ENCODE results near the gene CATSPERZ.

CATSPERZ gene, protein sequence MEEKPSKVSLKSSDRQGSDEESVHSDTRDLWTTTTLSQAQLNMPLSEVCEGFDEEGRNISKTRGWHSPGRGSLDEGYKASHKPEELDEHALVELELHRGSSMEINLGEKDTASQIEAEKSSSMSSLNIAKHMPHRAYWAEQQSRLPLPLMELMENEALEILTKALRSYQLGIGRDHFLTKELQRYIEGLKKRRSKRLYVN

DNA sequence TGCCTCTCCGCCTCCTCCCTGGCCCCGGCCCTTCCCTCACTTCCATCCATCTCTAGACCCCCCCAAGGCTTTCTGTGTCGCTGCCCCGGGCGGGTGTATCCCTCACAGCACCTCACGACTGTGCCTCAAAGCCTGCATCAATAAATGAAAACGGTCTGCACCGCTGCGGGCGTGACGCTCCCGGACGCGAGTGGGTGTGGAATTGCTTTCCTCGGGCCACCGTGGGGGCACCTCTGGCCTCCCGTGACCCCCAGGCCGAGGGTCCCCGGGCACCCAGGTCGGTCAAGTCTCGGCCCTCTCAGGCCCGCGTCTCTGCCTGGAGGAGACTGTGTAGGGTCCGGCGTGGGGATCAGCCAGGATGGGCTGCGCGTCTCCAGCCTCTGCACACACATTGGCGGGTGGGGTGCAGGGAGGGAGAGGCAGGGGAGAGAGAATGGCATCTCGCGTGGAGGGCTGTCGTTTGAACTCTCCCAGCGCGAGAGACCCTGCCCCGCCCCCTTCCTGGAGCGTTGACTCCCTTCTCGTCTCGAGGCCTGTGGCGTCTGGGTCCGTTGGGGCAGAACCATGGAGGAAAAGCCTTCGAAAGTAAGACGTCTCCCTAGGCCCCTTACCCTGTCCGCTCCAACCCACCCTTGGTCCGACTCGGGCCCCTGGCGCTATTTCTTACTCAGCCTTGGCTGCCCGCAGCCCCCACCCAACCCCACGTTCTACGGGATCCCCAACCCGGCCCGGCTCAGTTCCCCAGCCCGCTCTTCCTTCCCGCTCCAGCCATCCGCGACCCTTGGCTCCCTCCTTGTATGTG lies at the start of gene CATSPERZ:
CATSPERZ (plus strand) TSS at position 512 of the 802 bp plus-strand sequence; CDS start at position 565, 53 bp downstream.
- no peak for DNase-seq (ENCODE audit: low read depth in 2 of 2)

DNA sequence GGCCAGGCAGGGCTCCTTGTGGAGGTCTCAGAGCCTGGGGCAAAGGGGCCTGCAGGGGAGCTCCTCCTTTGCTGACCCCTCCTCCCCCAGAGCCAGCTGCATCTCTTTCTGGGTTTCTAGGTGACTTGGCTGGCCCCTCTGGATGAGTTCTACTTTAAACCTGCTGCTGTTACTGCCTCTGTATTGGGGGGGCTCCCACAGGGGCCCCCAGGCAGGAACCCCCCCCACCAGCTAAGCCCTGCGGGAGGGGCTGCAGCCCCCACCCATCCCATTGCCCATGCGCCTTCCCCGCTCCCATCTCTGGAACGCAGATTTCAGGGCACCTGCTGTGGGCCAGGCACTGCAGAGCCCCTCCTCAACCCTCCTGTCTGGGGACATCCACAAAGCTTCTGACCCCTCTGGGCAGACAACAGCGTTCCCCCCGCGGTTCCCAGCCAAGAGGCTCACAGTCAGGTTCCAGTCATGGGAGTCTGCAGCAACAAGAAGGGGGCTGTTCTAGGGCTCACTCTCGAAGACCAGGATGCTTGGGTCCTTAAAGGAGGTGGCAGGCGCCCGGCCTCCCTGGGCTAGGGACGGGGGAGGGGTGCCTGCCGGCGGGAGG lies 49.6 kb upstream of the CATSPERZ start:
- no peak for DNase-seq (ENCODE audit: low read depth in 2 of 2)

DNA sequence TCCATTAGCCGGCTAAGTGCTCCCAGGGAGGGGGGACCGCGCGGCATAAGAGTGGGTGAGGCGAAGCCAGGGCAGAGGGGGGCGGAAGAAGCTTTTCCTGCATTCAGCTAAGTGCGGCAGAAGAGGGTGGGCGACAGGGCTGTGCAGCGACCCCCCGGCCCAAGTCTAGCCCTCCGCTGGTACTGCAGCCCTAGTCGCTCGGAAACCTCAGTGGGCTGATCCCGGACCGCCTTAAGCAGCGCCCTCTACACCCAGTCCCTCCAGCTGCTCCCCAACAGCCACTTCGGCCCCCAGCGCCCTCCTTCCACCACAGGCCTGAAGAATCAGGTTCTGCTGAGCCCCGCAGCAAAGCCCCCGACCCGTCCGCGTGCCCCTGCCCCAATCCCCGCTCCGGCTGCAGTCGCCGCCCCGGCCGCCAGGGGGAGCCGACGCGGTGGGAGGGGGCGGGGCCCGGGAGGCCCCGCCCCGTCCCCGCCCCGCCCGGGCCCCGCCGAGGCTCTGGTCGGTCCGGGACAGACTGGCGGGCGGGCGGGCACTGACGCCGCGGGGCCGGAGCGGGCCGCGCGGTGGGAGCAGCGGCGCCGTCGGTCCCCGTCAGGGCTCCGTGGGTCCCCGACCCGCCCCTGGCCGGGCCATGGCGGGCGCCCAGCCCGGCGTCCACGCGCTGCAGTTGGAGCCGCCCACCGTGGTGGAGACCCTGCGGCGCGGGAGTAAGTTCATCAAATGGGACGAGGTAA lies 49.0 kb upstream of the CATSPERZ start, which contains the start of gene PLCB3:
PLCB3 (plus strand) TSS at position 515 of the 737 bp plus-strand sequence; CDS start at position 635, 120 bp downstream.
- peak in 1 of 2 donors; percentile 44 for DNase-seq (ENCODE audit: low read depth in 2 of 2)

DNA sequence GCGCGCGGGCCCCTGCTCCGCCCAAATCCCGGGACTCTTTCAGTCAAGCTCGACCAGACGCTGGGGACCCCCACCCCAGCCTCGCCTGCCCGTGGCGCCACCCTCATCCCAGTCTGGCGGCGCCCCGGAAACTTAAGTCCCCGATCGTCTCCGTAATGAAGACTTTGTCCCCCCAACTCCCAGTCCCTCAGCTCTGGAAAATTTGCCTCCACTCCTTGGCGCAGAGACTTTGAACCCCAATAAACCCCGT lies 48.5 kb upstream of the CATSPERZ start:
- no peak for DNase-seq (ENCODE audit: low read depth in 2 of 2)

DNA sequence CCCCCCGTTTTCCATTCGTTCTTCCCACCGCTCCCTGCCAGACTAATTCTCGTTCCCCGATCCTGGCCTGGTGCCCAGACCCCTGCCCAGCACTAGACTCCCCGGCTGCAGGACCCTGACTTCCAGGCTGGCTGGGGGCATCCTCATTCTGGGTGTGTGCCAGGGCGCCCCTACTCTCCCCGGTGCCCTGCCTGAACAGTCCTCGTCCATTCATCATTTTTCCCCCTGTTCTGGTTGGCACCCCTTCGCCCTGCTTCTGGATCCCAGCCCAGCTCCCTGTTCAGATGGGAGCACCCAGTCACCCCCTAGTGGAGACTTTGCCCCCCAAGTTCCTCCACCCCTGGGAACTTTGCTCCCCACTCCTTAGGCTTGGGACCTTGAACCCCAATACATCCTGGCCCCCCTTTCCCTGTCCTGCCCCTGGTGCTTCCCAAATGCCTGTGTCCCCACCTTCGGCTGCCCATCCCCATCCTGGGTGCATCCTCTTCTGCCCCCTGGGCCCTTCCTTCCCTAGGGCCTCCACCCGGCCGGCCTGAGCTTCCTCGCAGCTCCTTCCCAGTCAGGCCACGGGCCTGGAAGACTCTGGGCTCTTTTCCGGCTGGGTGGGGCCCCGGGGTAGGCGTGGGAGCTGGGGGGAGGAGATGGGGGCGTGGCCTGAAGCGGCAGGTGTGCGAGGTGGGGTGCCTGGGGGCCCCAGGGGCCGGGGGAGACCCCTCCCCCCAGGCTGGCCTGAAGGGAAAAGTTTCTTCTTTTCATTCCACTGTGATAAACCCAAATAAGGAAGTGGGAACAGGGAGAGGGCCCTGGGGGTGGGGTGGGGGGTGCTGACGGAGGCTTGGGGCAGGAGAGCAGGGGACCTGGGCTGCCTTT lies 47.9 kb upstream of the CATSPERZ start:
- no peak for DNase-seq (ENCODE audit: low read depth in 2 of 2)

DNA sequence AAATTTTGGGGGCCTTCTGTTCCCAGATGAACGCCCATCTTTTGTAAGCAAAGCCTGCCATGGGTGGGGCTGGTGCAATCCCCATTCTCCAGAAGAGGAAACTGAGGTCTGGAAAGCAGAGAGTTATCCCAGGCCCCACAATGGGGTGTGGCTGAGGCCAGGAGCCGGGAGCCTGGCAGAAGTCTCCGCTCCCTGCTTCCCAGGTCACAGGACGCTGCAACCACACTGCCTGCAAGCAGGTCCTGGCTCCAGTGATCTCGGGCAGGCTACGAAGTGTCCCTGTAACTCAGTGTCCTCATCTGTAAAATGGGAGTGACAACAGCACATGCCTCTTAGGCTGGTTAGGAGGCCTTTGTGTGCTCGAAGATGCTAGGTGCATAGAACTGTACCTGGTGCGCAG lies 47.1 kb upstream of the CATSPERZ start:
- no peak for DNase-seq (ENCODE audit: low read depth in 2 of 2)

DNA sequence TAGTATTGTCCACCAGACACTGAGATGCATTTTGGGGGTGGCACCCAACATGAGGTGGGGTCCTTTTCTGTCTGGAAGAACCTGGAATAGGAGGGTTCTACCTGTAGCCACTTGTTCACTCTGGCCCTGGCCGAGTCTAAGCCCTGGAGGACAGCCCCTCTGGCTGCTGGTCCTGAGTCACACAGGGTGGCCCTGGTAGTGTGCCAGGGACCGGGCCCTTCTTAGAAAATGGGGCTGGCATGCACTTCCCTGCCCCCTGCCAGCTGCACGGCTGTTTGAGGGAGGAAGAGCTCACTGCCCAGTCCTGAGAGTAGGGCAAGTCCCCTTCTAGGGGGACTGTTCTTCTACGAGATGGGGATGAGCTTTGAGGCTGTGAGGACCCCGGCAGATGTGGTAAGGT lies 46.7 kb upstream of the CATSPERZ start:
- DNase-seq (ENCODE audit: low read depth in 2 of 2) = no peak

DNA sequence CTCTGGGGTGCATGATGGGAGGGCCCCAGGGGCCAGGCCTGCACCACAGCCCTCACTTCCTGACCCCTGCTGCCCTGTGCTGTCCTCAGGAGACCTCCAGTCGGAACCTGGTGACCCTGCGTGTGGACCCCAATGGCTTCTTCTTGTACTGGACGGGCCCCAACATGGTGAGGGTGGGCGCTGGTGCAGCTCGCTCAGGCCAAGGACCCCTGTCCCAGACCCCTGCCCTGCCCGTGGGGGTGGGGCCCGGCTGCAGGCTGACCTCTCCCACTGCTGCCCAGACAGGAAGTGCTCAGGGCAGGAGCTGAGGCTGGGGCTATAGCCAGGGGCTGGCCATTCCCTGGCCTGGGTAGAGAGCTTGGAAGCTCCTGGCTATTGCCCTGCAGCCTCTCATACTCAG lies 45.8 kb upstream of the CATSPERZ start:
- DNase-seq (ENCODE audit: low read depth in 2 of 2) = no peak

DNA sequence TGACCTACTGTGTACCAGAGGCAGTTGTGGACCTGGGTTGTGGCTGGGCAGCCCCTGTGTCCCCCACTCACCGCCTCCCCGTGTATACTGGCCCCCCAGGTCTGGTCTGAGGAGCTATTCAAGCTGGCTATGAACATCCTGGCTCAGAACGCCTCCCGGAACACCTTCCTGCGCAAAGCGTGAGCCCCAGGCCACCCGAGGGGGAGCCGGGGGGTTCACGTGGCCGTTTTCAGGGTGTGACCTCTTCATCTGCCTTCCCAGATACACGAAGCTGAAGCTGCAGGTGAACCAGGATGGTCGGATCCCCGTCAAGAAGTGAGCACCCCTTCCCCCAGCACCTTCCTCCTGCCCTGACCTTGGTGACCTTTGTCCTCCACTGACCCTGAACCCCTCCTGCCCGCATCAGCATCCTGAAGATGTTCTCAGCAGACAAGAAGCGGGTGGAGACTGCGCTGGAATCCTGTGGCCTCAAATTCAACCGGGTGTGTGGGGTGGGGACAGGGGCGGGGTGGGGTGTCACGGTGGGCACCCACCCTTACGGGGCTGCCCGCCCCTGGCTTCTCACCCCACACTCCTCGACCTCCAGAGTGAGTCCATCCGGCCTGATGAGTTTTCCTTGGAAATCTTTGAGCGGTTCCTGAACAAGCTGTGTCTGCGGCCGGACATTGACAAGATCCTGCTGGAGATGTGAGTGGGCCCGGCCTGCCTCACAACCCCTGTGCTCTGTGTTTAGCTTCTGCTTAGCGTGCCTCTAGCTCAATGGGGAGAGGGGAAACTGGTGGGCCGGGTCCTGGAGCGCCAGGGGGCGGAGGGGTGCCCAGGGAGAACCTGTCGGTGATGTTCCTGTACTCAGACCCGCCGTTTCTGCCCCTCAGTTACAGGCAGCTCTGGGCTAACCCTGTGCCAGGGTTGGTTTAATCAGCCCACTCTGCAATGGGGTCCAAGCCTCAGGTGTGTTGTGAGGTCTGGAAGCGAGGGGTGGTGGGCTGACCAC lies 44.7 kb upstream of the CATSPERZ start:
- no peak for DNase-seq (ENCODE audit: low read depth in 2 of 2)

DNA sequence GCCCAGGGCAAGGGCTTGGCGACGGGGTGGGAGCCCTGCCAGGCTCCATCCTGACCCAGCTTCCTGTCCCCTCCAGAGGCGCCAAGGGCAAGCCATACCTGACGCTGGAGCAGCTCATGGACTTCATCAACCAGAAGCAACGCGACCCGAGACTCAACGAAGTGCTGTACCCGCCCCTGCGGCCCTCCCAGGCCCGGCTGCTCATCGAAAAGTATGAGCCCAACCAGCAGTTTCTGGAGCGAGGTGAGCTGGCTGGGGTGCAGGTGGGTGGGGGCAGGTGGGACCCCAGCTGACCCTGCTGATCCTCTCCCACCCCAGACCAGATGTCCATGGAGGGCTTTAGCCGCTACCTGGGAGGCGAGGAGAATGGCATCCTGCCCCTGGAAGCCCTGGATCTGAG lies 43.9 kb upstream of the CATSPERZ start:
- DNase-seq (ENCODE audit: low read depth in 2 of 2) = no peak

DNA sequence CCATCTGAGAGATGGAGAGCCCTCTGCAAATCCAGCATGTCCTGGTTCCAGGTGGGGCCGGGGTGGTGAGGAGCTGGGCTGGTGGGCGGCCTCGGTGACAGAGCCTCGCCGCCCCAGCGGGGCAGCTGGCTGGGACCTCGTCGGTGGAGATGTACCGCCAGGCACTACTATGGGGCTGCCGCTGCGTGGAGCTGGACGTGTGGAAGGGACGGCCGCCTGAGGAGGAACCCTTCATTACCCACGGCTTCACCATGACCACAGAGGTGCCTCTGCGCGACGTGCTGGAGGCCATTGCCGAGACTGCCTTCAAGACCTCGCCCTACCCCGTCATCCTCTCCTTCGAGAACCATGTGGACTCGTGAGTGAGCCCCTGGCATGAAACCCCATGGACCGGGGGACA lies 41.8 kb upstream of the CATSPERZ start:
- DNase-seq (ENCODE audit: low read depth in 2 of 2) = no peak

DNA sequence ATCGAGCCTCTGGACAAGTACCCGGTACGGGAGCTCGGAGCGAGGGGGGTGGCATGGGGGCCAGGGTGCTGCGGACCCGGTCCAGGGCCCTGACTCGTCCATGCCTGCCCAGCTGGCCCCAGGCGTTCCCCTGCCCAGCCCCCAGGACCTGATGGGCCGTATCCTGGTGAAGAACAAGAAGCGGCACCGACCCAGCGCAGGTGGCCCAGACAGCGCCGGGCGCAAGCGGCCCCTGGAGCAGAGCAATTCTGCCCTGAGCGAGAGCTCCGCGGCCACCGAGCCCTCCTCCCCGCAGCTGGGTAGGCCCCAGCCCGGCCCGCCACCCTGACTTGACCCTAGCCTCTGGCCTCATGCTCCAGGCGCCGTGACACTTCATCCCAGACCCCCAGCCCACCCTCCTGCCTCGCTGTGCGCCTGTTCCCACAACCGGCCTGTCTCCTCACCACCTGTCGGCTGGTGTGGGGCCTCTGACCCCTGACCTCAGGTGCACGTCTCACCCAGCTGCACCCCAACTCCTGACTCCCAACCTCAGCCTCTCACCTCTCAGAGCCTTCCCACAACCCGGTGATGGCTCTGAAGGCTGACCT lies 41.1 kb upstream of the CATSPERZ start:
- no peak for DNase-seq (ENCODE audit: low read depth in 2 of 2)

DNA sequence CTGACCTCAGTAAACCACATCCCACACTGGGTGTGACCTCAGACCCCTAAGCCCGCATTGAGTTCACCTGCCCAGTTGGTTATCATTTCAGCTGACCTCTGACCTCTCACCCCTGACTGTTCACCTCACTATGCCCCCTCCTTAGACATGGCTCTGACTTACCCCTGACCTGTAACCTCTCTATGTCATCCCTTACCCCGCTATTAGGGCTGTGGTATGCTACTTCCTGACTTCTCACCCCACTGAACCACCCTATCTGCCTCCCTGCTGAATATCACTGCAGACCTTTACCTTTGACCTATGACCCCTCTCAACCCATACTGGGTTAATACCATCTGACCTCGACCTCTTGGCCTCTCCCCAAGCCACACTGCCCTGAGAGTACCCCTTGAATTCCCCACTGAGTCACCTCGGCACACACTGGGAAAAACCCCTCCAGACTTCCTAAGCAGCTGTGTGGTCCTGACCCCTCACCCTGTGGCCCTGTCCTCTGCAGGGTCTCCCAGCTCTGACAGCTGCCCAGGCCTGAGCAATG lies 40.6 kb upstream of the CATSPERZ start:
- no peak for DNase-seq (ENCODE audit: low read depth in 2 of 2)

DNA sequence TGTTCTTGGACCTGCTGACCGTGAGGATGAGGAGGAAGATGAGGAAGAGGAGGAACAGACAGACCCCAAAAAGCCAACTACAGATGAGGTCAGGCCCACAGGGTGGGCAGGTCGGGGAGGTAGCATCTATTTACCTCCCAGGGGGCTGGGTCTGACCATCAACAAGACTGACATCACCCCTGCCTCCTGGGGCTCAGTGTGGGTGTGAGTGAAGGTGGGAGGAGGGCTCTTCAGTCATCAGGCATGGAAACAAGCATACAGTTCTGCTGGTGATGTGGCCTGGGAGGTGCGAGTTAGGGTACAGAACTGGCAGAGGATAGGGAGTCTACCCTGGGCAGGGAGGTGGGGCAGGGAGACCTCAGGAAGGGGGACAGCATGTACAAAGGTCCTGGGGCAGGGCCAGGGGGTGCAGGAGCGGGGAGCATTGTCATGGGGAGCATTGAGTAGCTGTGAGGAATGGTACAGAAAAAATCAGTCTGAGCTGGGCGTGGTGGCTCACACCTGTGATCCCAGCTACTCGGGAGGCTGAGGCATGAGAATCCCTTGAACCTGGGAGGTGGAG lies 39.9 kb upstream of the CATSPERZ start:
- DNase-seq (ENCODE audit: low read depth in 2 of 2) = no peak

DNA sequence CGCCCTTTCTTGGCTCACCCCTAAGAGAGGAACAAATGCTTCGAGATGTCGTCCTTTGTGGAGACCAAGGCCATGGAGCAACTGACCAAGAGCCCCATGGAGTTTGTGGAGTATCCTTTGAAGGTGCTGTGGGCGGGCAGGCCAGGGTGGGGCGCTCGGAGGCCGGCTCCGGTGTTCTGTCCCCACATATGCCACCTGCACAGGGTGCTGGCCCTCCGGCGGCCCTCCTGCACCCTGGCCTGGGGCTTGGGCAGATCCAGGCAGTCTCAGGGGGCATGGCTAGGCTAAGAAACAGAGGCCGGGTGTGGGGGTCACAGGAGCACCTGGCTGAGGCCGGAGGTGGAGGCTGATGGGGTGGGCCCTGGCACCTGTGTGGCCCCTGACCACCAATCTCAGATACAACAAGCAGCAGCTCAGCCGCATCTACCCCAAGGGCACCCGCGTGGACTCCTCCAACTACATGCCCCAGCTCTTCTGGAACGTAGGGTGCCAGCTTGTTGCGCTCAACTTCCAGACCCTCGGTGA lies 38.5 kb upstream of the CATSPERZ start:
- DNase-seq (ENCODE audit: low read depth in 2 of 2) = no peak

DNA sequence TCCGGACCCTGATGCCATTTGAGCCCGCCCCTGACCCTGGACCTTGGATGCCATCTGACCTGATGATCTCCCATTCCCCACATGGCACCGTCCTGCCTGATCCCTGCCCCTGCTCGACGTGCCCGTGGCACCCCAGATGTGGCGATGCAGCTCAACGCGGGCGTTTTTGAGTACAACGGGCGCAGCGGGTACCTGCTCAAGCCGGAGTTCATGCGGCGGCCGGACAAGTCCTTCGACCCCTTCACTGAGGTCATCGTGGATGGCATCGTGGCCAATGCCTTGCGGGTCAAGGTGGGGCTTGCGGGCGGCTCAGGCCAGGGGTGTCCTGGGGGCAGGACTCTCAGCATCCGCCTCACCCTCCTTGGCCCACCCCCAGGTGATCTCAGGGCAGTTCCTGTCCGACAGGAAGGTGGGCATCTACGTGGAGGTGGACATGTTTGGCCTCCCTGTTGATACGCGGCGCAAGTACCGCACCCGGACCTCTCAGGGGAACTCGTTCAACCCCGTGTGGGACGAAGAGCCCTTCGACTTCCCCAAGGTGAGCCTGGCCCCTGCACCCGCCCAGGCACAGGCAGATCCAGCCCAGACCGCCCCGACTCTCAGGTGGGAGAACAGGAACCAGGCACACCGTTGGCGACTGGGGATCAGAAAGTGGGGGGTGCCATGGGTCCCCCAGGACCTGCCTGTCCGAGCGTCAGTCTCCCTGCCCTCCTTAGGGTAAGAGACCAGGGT lies 37.7 kb upstream of the CATSPERZ start:
- no peak for DNase-seq (ENCODE audit: low read depth in 2 of 2)

DNA sequence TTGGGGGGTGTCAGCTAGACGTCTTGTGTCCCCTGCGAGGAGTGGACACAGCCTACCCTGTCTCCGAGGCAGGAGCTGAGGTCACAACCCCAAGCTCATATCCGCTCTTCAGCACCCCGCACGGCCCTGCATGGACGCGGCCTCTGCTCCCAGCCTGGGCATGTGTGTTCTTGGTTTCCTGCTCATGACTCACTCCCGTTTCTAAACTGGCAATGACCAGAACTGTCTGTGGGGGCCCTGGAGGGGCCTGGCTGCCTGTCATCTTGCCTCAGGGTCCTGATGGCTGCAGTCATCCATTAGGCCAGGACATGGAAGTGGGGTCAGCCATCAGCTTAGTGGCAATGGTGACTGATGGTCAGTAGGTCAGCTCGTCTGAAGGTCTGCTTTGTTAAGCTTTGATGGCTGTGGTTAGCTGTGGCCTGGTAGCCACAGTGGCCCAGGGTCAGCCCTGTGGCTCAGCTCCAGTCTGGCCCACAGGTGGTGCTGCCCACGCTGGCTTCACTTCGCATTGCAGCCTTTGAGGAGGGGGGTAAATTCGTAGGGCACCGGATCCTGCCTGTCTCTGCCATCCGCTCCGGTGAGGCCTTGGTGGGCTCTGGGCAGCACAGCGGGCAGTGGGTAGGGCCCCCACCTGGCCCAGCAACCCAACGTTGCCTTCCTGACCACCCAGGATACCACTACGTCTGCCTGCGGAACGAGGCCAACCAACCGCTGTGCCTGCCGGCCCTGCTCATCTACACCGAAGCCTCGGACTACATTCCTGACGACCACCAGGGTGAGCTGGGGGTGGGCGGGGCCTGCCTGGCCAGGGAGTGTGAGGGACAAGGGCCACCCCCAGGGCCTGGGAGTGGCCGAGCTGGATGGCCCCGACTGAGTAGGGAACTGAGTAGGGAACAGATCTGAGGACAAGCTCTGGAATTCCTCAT lies 36.9 kb upstream of the CATSPERZ start:
- no peak for DNase-seq (ENCODE audit: low read depth in 2 of 2)
